ENCODE data around the gene FYB2. TPM values are rescaled to one million over a fixed set of nuclear protein-coding genes. Genes with fewer than 3 reads are reported as not detected.

Gene FYB2
- total RNA-seq, 1 experiment from 2014 or later, result 0.47 TPM

DNA sequence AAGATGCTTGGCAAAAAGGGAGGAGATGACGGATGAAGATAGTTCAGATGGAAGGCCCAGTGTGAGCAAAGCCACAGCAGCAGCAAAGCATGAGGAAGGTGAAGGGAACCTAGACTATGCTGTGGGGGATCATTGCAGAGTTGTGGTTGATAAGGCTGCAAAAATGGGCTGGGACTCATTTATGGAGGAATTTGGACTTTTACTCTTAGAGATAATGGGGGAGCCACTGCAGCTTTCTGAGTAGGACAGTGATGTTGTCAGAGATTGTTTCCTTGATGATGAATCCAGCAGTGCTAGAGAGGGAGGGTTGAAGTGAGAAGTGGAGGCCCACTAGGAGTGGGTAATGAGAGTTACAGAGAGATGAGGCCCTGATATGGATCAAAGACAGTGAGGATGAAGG is 33.3 kb upstream of the FYB2 start:
- POLR2A ChIA-PET (ENCODE audit: low non-redundant PET), result no interaction called here
- BruUV-seq (replicated peaks), result no TSS peak
- TF ChIP-seq, protein P1, sequence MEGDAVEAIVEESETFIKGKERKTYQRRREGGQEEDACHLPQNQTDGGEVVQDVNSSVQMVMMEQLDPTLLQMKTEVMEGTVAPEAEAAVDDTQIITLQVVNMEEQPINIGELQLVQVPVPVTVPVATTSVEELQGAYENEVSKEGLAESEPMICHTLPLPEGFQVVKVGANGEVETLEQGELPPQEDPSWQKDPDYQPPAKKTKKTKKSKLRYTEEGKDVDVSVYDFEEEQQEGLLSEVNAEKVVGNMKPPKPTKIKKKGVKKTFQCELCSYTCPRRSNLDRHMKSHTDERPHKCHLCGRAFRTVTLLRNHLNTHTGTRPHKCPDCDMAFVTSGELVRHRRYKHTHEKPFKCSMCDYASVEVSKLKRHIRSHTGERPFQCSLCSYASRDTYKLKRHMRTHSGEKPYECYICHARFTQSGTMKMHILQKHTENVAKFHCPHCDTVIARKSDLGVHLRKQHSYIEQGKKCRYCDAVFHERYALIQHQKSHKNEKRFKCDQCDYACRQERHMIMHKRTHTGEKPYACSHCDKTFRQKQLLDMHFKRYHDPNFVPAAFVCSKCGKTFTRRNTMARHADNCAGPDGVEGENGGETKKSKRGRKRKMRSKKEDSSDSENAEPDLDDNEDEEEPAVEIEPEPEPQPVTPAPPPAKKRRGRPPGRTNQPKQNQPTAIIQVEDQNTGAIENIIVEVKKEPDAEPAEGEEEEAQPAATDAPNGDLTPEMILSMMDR (conservative IDR thresholded peaks at IDR 0.05; ENCODE audit: low read depth, low read length), result no peak
- H3K4me3 ChIP-seq (ENCODE audit: low read depth, low read length, poor library complexity, severe bottlenecking), result no peak overlapping the region
- H3K9me3 ChIP-seq (ENCODE audit: low read depth, low read length, poor library complexity, severe bottlenecking), result no peaks in the 10 kb centered on the region
- no peak for DNase-seq (ENCODE audit: low spot score)
- no peak overlapping the region for H3K27ac ChIP-seq (ENCODE audit: low read depth, low read length, poor library complexity, severe bottlenecking)
- CTCF ChIA-PET, result no interaction called here
- no peaks in the 10 kb centered on the region for H3K27me3 ChIP-seq (replicated peaks; ENCODE audit: insufficient read depth, low read depth, low read length, poor library complexity)
- H3K36me3 ChIP-seq (ENCODE audit: insufficient read depth, low read length, poor library complexity, severe bottlenecking), result no peaks in the 10 kb centered on the region
- H3K4me1 ChIP-seq (ENCODE audit: insufficient read depth, low read length, poor library complexity, severe bottlenecking), result no peaks in the 10 kb centered on the region
- intact Hi-C loops (cut with micrococcal nuclease; ENCODE audit: unreplicated experiment), result no loop called here

DNA sequence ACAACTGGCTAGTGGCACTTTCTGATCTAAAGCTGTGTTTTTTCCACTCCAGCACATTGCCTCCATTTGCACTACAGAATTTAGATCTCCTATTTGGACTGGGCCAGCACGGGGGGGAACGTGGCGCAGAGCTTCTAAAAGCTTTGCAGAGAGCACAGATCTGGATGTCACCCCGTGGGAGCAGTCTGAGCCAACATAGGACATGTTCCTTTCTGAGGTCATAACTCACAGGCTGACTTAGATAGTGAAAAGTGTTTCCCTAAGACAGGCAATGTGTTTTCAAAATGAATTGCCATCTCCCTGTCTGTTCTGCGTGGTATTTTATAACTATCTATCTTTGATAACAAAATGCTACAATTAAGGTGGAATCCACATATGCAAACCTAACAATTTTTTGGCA is 31.7 kb upstream of the FYB2 start:
- CTCF ChIA-PET, result no interaction called here
- Histone ChIP-seq H3K4me3 (ENCODE audit: low read depth, low read length, poor library complexity, severe bottlenecking) (no peak overlapping the region), H3K27me3 (replicated peaks; ENCODE audit: insufficient read depth, low read depth, low read length, poor library complexity) (no peaks in the 10 kb centered on the region), H3K4me1 (ENCODE audit: insufficient read depth, low read length, poor library complexity, severe bottlenecking) (no peaks in the 10 kb centered on the region), H3K36me3 (ENCODE audit: insufficient read depth, low read length, poor library complexity, severe bottlenecking) (no peaks in the 10 kb centered on the region), H3K27ac (ENCODE audit: low read depth, low read length, poor library complexity, severe bottlenecking) (no peak overlapping the region), H3K9me3 (ENCODE audit: low read depth, low read length, poor library complexity, severe bottlenecking) (no peaks in the 10 kb centered on the region)
- no TSS peak for BruUV-seq (replicated peaks)
- no peak for DNase-seq (ENCODE audit: low spot score)
- intact Hi-C loops (cut with micrococcal nuclease; ENCODE audit: unreplicated experiment), result no loop called here
- TF ChIP-seq, protein P1 (conservative IDR thresholded peaks at IDR 0.05; ENCODE audit: low read depth, low read length), result no peak
- no peak for TF ChIP-seq EZH2 (IDR thresholded peaks at IDR 0.05; ENCODE audit: borderline replicate concordance, low read depth, low read length, poor library complexity, severe bottlenecking)
- POLR2A ChIA-PET (ENCODE audit: low non-redundant PET), result no interaction called here

DNA sequence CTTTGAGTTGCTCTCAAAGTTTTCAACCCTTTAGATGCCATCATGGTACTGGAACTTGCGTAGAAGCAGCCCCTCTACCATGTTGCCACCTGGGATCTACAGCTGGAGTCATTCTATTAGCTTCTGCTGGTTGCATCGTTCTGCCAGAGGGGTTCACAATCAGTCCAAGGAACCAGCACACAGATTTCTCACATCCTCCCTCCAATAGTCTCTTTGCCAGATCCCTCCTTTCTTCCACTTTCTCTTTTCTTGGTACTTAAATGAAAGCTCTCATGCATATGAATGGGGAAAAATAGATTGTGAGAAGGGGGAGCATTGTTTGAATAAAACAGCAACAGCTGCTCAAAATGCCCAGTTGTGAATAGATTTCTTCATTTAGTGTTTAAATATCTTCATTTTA is 31.2 kb upstream of the FYB2 start:
- H3K36me3 ChIP-seq (ENCODE audit: insufficient read depth, low read length, poor library complexity, severe bottlenecking), result no peaks in the 10 kb centered on the region
- no peak overlapping the region for H3K27ac ChIP-seq (ENCODE audit: low read depth, low read length, poor library complexity, severe bottlenecking)
- CTCF ChIA-PET, result no interaction called here
- H3K4me3 ChIP-seq (ENCODE audit: low read depth, low read length, poor library complexity, severe bottlenecking), result no peak overlapping the region
- no peak for DNase-seq (ENCODE audit: low spot score)
- TF ChIP-seq, protein P1 (conservative IDR thresholded peaks at IDR 0.05; ENCODE audit: low read depth, low read length), result no peak
- no peak for TF ChIP-seq EZH2 (IDR thresholded peaks at IDR 0.05; ENCODE audit: borderline replicate concordance, low read depth, low read length, poor library complexity, severe bottlenecking)
- POLR2A ChIA-PET (ENCODE audit: low non-redundant PET), result no interaction called here
- BruUV-seq (replicated peaks), result no TSS peak
- H3K27me3 ChIP-seq (replicated peaks; ENCODE audit: insufficient read depth, low read depth, low read length, poor library complexity), result no peaks in the 10 kb centered on the region
- no peaks in the 10 kb centered on the region for H3K9me3 ChIP-seq (ENCODE audit: low read depth, low read length, poor library complexity, severe bottlenecking)
- no peaks in the 10 kb centered on the region for H3K4me1 ChIP-seq (ENCODE audit: insufficient read depth, low read length, poor library complexity, severe bottlenecking)
- intact Hi-C loops (cut with micrococcal nuclease; ENCODE audit: unreplicated experiment), result no loop called here
